Hepatocyte (in vitro differentiated cells): ENCODE measurements around the gene OAS3. TPM values are rescaled to one million over a fixed set of nuclear protein-coding genes. Genes with fewer than 3 reads are reported as not detected.
"Not testable (repeated sequence)": the region's sequence is repeated elsewhere in the genome, so short reads cannot be mapped to it uniquely, and the experiment has no call there.

Source experiments
- DNase-seq: peaks from one replicate; pipeline ENCODE4 v3.0.0-alpha.2; 2016; ENCODE audit warnings: low spot score
- H2AFZ ChIP-seq: fragments of 200-600 bp; sonication (generic); 2 replicates; pipeline ENCODE4 v1.6.0; 2016; ENCODE audit warnings: antibody characterized with exemption, mild to moderate bottlenecking
- H3K27ac ChIP-seq: fragments of 200-600 bp; sonication (generic); 2 replicates; pipeline ENCODE4 v1.5.1; 2016; ENCODE audit warnings: mild to moderate bottlenecking
- H3K27me3 ChIP-seq: fragments of 200-600 bp; sonication (generic); 2 replicates; pipeline ENCODE4 v1.6.1; 2016
- H3K36me3 ChIP-seq: fragments of 200-600 bp; sonication (generic); replicated peaks from 2 replicates; pipeline ENCODE4 v1.5.1; 2016; ENCODE audit warnings: low read depth; ENCODE audit not compliant: insufficient read depth
- H3K4me1 ChIP-seq: fragments of 200-600 bp; sonication (generic); 2 replicates; pipeline ENCODE4 v1.5.1; 2016; ENCODE audit warnings: mild to moderate bottlenecking, moderate library complexity; ENCODE audit not compliant: insufficient read depth
- H3K4me2 ChIP-seq: fragments of 200-600 bp; sonication (generic); 2 replicates; pipeline ENCODE4 v1.6.0; 2016
- H3K4me3 ChIP-seq: fragments of 200-600 bp; sonication (generic); 2 replicates; pipeline ENCODE4 v1.5.1; 2016; ENCODE audit warnings: mild to moderate bottlenecking
- H3K79me2 ChIP-seq: fragments of 200-600 bp; sonication (generic); 2 replicates; pipeline ENCODE4 v1.6.0; 2017; ENCODE audit warnings: mild to moderate bottlenecking
- H3K9me2 ChIP-seq: fragments of 200-600 bp; sonication (generic); replicated peaks from 2 replicates; pipeline ENCODE4 v1.6.0; 2017; ENCODE audit warnings: mild to moderate bottlenecking; ENCODE audit not compliant: insufficient read depth
- H3K9me3 ChIP-seq: fragments of 200-600 bp; sonication (generic); 2 replicates; pipeline ENCODE4 v1.5.1; 2016; ENCODE audit warnings: low read depth, mild to moderate bottlenecking
- H4K20me1 ChIP-seq: fragments of 200-600 bp; sonication (generic); 2 replicates; pipeline ENCODE4 v1.6.0; 2016; ENCODE audit warnings: mild to moderate bottlenecking; ENCODE audit not compliant: insufficient read depth, poor library complexity, severe bottlenecking
- CTCF ChIP-seq: fragments of 200-600 bp; sonication (generic); IDR thresholded peaks from 2 replicates; pipeline ENCODE4 v1.5.1; 2016; ENCODE audit warnings: antibody characterized with exemption, mild to moderate bottlenecking; ENCODE audit not compliant: poor library complexity
- EZH2 ChIP-seq: fragments of 200-600 bp; sonication (generic); IDR thresholded peaks from 2 replicates; pipeline ENCODE4 v1.6.1; 2016; ENCODE audit warnings: antibody characterized with exemption, mild to moderate bottlenecking, borderline replicate concordance
- EZH2phosphoT487 ChIP-seq: fragments of 200-600 bp; sonication (generic); IDR thresholded peaks from one replicate; pipeline ENCODE4 v1.6.1; 2018; ENCODE audit warnings: antibody characterized with exemption, mild to moderate bottlenecking, low read depth, moderate library complexity; ENCODE audit not compliant: unreplicated experiment, severe bottlenecking
- WGBS: methylation state at CpG from one replicate; pipeline ENCODE4 v1.1.6; 2016; ENCODE audit warnings: low lambda C conversion rate; ENCODE audit errors: missing lambda C conversion rate; 5-methylcytosine and 5-hydroxymethylcytosine counted together
- polyA plus RNA-seq: library from polyadenylated mRNA; unstranded; fragments of >200 nt; fragmentation: Nextera tagmentation; extraction: Ambion mirVana; gene quantifications from 2 replicates; pipeline ENCODE4 v1.2.1, GENCODE V29; 2016
- total RNA-seq: library from RNA; depleted of rRNA; stranded (reverse); fragments of >200 nt; gene quantifications from 2 replicates; pipeline ENCODE4 v1.2.3, GENCODE V29; 2014

OAS3 gene
- total and polyA plus RNA-seq, 2 experiments from 2014 or later, result 6.6 to 15.0 TPM

GRCh38 chr12:112916270-112916669 is 22.0 kb upstream of the OAS3 start:
- no peaks in the 10 kb centered on the region for H3K27me3 ChIP-seq
- no peaks in the 10 kb centered on the region for H3K9me3 ChIP-seq
- no peak overlapping the region for H3K27ac ChIP-seq
- TF ChIP-seq EZH2phosphoT487 (no peak), CTCF (no peak), EZH2 (no peak)
- no peaks in the 10 kb centered on the region for H4K20me1 ChIP-seq
- H3K79me2 ChIP-seq, result no peaks in the 10 kb centered on the region
- H3K9me2 ChIP-seq, result no peaks in the 10 kb centered on the region
- H3K4me1 ChIP-seq, result no peaks in the 10 kb centered on the region
- DNase-seq, result no peak
- H3K36me3 ChIP-seq, result no peaks in the 10 kb centered on the region
- H3K4me2 ChIP-seq, result no peak overlapping the region
- no peak overlapping the region for H3K4me3 ChIP-seq
- 91% methylated on average over 5 of the region's 5 CpGs for WGBS
- H2AFZ ChIP-seq, result no peak overlapping the region

GRCh38 chr12:112919121-112919520 is 19.2 kb upstream of the OAS3 start:
- H3K27me3 ChIP-seq, result no peaks in the 10 kb centered on the region
- H3K9me2 ChIP-seq, result no peaks in the 10 kb centered on the region
- no peak overlapping the region for H2AFZ ChIP-seq
- H4K20me1 ChIP-seq, result no peaks in the 10 kb centered on the region
- TF ChIP-seq CTCF (no peak), EZH2 (no peak), EZH2phosphoT487 (no peak)
- DNase-seq, result no peak
- no peaks in the 10 kb centered on the region for H3K4me1 ChIP-seq
- no peak overlapping the region for H3K4me2 ChIP-seq
- H3K9me3 ChIP-seq, result no peaks in the 10 kb centered on the region
- H3K79me2 ChIP-seq, result no peaks in the 10 kb centered on the region
- H3K36me3 ChIP-seq, result no peaks in the 10 kb centered on the region
- no peak overlapping the region for H3K27ac ChIP-seq
- no peak overlapping the region for H3K4me3 ChIP-seq
- WGBS, result 88% methylated on average over 6 of the region's 6 CpGs

GRCh38 chr12:112924986-112925385 is 13.3 kb upstream of the OAS3 start:
- Histone ChIP-seq H3K79me2 (no peaks in the 10 kb centered on the region), H3K9me2 (no peaks in the 10 kb centered on the region), H2AFZ (no peak overlapping the region), H3K27ac (peak overlapping the region; percentile 85), H3K4me1 (no peaks in the 10 kb centered on the region), H3K27me3 (no peaks in the 10 kb centered on the region), H3K4me3 (no peak overlapping the region), H3K9me3 (no peaks in the 10 kb centered on the region), H3K36me3 (no peaks in the 10 kb centered on the region), H3K4me2 (peak overlapping the region; percentile 55), H4K20me1 (no peaks in the 10 kb centered on the region)
- 44% methylated on average over 7 of the region's 7 CpGs for WGBS
- TF ChIP-seq EZH2phosphoT487, result no peak
- no peak for TF ChIP-seq CTCF
- TF ChIP-seq EZH2, result no peak
- peak; percentile 13 for DNase-seq

- H3K4me1 ChIP-seq, H3K9me2 ChIP-seq, H2AFZ ChIP-seq, H3K36me3 ChIP-seq, H3K4me3 ChIP-seq, H3K79me2 ChIP-seq, H3K27me3 ChIP-seq, H4K20me1 ChIP-seq, H3K9me3 ChIP-seq, H3K4me2 ChIP-seq: not testable (repeated sequence)
- H3K27ac ChIP-seq, result peak overlapping the region; percentile 86
- WGBS, result 36% methylated on average over 7 of the region's 7 CpGs
- peak; percentile 15 for DNase-seq
Observed at GRCh38 chr12:112926416-112927033, 11.7 kb upstream of the OAS3 start.
